Measurements from ENCODE around the gene CDC42SE2.

- TF ChIP-seq, protein P1, sequence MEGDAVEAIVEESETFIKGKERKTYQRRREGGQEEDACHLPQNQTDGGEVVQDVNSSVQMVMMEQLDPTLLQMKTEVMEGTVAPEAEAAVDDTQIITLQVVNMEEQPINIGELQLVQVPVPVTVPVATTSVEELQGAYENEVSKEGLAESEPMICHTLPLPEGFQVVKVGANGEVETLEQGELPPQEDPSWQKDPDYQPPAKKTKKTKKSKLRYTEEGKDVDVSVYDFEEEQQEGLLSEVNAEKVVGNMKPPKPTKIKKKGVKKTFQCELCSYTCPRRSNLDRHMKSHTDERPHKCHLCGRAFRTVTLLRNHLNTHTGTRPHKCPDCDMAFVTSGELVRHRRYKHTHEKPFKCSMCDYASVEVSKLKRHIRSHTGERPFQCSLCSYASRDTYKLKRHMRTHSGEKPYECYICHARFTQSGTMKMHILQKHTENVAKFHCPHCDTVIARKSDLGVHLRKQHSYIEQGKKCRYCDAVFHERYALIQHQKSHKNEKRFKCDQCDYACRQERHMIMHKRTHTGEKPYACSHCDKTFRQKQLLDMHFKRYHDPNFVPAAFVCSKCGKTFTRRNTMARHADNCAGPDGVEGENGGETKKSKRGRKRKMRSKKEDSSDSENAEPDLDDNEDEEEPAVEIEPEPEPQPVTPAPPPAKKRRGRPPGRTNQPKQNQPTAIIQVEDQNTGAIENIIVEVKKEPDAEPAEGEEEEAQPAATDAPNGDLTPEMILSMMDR (IDR thresholded peaks at IDR 0.05), result no peak
- TF ChIP-seq ZFX (IDR thresholded peaks at IDR 0.05; ENCODE audit: borderline replicate concordance), result no peak
Observed at GRCh38 chr5:131441184-131441583, 177.3 kb downstream of the CDC42SE2 start.
